Tibial nerve (tissue), 4 donors: Measurements from ENCODE around the gene TP53I3. TPM values are rescaled to one million over a fixed set of nuclear protein-coding genes. Genes with fewer than 3 reads are reported as not detected.

ENCODE experiments used
- DNase-seq, 2 donors: peaks; one replicate each; pipeline ENCODE4 v3.0.0-alpha.2; 2019; ENCODE audit warnings: low spot score in 2 of 2
- H3K27ac ChIP-seq, 4 donors: fragments of 200-600 bp; sonication (generic) in 3 of 4; one replicate each; pipeline ENCODE4 v1.5.1; 2017 to 2019; ENCODE audit warnings: mild to moderate bottlenecking in 1 of 4
- H3K27me3 ChIP-seq, 2 donors: fragments of 200-600 bp; sonication (generic) in 1 of 2; one replicate each; pipeline versions ENCODE4 v1.5.1 to v1.6.0; 2017 to 2019
- H3K36me3 ChIP-seq, 3 donors: fragments of 200-600 bp; sonication (generic); one replicate each; pipeline ENCODE4 v1.5.1; 2018 to 2019
- H3K4me1 ChIP-seq, 4 donors: fragments of 200-600 bp; sonication (generic) in 3 of 4; one replicate each; pipeline ENCODE4 v1.5.1; 2017 to 2019
- H3K4me3 ChIP-seq, 4 donors: fragments of 200-600 bp; sonication (generic) in 3 of 4; one replicate each; pipeline ENCODE4 v1.5.1; 2017 to 2019; ENCODE audit warnings: mild to moderate bottlenecking in 1 of 4, moderate library complexity in 1 of 4
- H3K9me3 ChIP-seq, 4 donors: fragments of 200-600 bp; sonication (generic) in 3 of 4; one replicate each; pipeline ENCODE4 v1.5.1; 2017 to 2019
- EP300 ChIP-seq, 2 donors: sonication (generic); formaldehyde crosslinking; IDR thresholded peaks; one replicate each; pipeline ENCODE4 v1.6.1; 2017; ENCODE audit warnings: antibody characterized with exemption in 2 of 2, mild to moderate bottlenecking in 1 of 2
- POLR2A ChIP-seq, 2 donors: fragments of 450-650 bp; IDR thresholded peaks; one replicate each; pipeline ENCODE4 v1.6.1; 2017; ENCODE audit warnings: antibody characterized with exemption in 2 of 2, mild to moderate bottlenecking in 2 of 2, moderate library complexity in 2 of 2
- WGBS, 2 donors: methylation state at CpG; one replicate each; pipeline ENCODE4 v1.1.5; 2018; 5-methylcytosine and 5-hydroxymethylcytosine counted together
- total RNA-seq, 4 donors: library from RNA; depleted of rRNA; stranded (reverse); fragments of >200 nt; gene quantifications; one replicate each; pipeline ENCODE4 v1.1.0, GENCODE V29; 2016
- TF ChIP-seq, protein P1 (sequence below), 5 experiments: fragments of 200-600 bp in 3 of 5; fragments of 450-650 bp in 2 of 5; sonication (generic) in 3 of 5; IDR thresholded peaks; one replicate each; pipeline ENCODE4 v1.5.1; 2016 to 2019; ENCODE audit warnings: antibody characterized with exemption in 5 of 5, mild to moderate bottlenecking in 3 of 5, moderate library complexity in 2 of 5

The TP53I3 gene
- total RNA-seq, 4 donors from 2014 or later, result 21.0 to 134 (median 114) TPM

DNA sequence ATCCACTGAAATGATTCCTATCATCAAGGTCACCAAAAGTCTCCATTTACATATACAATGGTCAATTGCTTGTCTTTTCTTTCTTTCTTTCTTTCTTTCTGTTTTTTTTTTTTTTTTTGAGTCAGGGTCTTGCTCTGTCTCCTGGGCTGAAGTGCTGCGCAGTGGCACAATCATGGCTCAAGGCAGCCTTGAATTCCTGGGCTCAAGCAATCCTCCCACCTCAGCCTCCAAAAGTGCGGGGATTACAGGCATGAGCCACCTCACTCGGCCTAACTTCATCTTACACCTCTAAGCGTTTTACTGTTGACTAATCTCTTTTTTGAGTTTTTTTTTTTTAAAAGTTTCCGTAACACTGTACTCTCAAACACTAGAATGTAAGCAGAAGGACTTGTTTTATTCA lies 9.4 kb downstream of the TP53I3 start:
- TF ChIP-seq POLR2A (IDR thresholded peaks at IDR 0.05), result no peak
- TF ChIP-seq, protein P1, sequence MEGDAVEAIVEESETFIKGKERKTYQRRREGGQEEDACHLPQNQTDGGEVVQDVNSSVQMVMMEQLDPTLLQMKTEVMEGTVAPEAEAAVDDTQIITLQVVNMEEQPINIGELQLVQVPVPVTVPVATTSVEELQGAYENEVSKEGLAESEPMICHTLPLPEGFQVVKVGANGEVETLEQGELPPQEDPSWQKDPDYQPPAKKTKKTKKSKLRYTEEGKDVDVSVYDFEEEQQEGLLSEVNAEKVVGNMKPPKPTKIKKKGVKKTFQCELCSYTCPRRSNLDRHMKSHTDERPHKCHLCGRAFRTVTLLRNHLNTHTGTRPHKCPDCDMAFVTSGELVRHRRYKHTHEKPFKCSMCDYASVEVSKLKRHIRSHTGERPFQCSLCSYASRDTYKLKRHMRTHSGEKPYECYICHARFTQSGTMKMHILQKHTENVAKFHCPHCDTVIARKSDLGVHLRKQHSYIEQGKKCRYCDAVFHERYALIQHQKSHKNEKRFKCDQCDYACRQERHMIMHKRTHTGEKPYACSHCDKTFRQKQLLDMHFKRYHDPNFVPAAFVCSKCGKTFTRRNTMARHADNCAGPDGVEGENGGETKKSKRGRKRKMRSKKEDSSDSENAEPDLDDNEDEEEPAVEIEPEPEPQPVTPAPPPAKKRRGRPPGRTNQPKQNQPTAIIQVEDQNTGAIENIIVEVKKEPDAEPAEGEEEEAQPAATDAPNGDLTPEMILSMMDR (IDR thresholded peaks at IDR 0.05), result no peak
- no peak for TF ChIP-seq EP300 (IDR thresholded peaks at IDR 0.05)
- peak overlapping the region in 3 of 4 donors; percentile 95 to 97 (median 95) for H3K27ac ChIP-seq
- no peaks in the 10 kb centered on the region for H3K27me3 ChIP-seq
- peaks cover 0 to 45% (median 11%) of the 10 kb centered on the region in 4 donors for H3K4me1 ChIP-seq
- peaks cover 0 to 60% (median 7%) of the 10 kb centered on the region in 3 donors for H3K36me3 ChIP-seq
- H3K9me3 ChIP-seq, result no peaks in the 10 kb centered on the region
- 64 to 66% methylated on average over 5 of the region's 5 CpGs for WGBS, 2 donors
- peak overlapping the region; percentile 43 to 84 (median 76) for H3K4me3 ChIP-seq
- DNase-seq, result no peak

GRCh38 chr2:24073816-24074215 lies 10.8 kb downstream of the TP53I3 start:
- no peak overlapping the region for H3K27ac ChIP-seq
- H3K4me3 ChIP-seq, result no peak overlapping the region
- H3K9me3 ChIP-seq, result no peaks in the 10 kb centered on the region
- H3K36me3 ChIP-seq, result peaks cover 0 to 58% (median 8%) of the 10 kb centered on the region in 3 donors
- H3K4me1 ChIP-seq, result peaks cover 0 to 45% (median 11%) of the 10 kb centered on the region in 4 donors
- no peaks in the 10 kb centered on the region for H3K27me3 ChIP-seq
- WGBS, 2 donors, result 91 to 92% methylated on average over 6 of the region's 6 CpGs
- no peak for DNase-seq
- TF ChIP-seq EP300 (IDR thresholded peaks at IDR 0.05), result no peak
- TF ChIP-seq, protein P1 (IDR thresholded peaks at IDR 0.05), result no peak
- no peak for TF ChIP-seq POLR2A (IDR thresholded peaks at IDR 0.05)

GRCh38 chr2:24072259-24072658 lies 12.4 kb downstream of the TP53I3 start:
- 89 to 96% methylated on average over 4 of the region's 4 CpGs for WGBS, 2 donors
- H3K36me3 ChIP-seq, result peaks cover 4 to 69% (median 8%) of the 10 kb centered on the region in 3 donors
- no peaks in the 10 kb centered on the region for H3K9me3 ChIP-seq
- TF ChIP-seq, protein P1 (IDR thresholded peaks at IDR 0.05), result no peak
- TF ChIP-seq POLR2A (IDR thresholded peaks at IDR 0.05), result no peak
- TF ChIP-seq EP300 (IDR thresholded peaks at IDR 0.05), result no peak
- no peak overlapping the region for H3K4me3 ChIP-seq
- peaks cover 0 to 30% (median 8%) of the 10 kb centered on the region in 4 donors for H3K4me1 ChIP-seq
- DNase-seq, result no peak
- no peaks in the 10 kb centered on the region for H3K27me3 ChIP-seq
- no peak overlapping the region for H3K27ac ChIP-seq

- Histone ChIP-seq H3K9me3 (no peaks in the 10 kb centered on the region), H3K27me3 (no peaks in the 10 kb centered on the region), H3K4me3 (no peak overlapping the region), H3K4me1 (no peaks in the 10 kb centered on the region), H3K36me3 (peaks cover 2 to 67% (median 9%) of the 10 kb centered on the region in 3 donors), H3K27ac (no peak overlapping the region)
- WGBS, 2 donors, result 86 to 87% methylated on average over 2 of the region's 2 CpGs
- TF ChIP-seq, protein P1 (IDR thresholded peaks at IDR 0.05), result no peak
- TF ChIP-seq EP300 (IDR thresholded peaks at IDR 0.05), result no peak
- no peak for TF ChIP-seq POLR2A (IDR thresholded peaks at IDR 0.05)
- DNase-seq, result no peak
These were observed 19.3 kb downstream of the TP53I3 start for GRCh38 chr2:24065341-24065740.

DNA sequence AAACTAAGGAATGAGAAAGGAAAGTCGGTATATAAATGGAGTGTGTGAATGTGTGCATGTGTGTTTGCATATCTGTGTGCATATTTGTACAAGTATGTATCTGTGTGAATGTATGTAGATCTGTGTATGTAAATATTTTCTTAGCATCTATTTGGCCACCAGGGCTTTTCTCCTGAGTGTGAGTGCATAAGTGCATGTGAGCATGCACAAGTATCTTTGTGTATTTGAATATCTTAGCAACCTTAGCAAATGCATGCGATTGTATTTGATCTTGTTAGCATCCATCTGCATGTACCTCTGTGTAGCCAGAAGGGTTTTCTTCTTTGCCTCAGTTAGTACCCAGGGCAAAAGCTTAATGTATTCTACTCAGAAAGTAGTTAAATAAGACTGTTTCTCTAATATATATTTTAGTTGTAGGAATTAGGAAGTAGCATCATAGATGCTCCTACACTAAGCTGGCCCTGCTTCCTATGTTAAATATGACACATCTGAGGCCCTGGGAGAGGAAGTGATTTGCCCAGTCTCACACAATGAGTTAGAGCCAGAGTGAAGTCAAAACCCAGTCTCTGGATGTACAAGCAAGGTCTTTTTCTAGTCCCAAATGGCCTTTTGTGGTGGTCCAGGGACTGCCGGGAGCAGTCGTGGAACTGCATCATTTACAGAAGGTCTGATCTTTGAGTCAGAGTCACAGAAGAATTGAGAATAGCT lies 25.9 kb downstream of the TP53I3 start:
- peaks cover 0 to 15% (median 0%) of the 10 kb centered on the region in 3 donors for H3K36me3 ChIP-seq
- DNase-seq, result no peak
- TF ChIP-seq POLR2A (IDR thresholded peaks at IDR 0.05), result no peak
- TF ChIP-seq, protein P1 (IDR thresholded peaks at IDR 0.05), result no peak
- H3K9me3 ChIP-seq, result no peaks in the 10 kb centered on the region
- H3K4me3 ChIP-seq, result no peak overlapping the region
- 82 to 83% methylated on average over 4 of the region's 4 CpGs for WGBS, 2 donors
- no peak overlapping the region for H3K27ac ChIP-seq
- H3K4me1 ChIP-seq, result no peaks in the 10 kb centered on the region
- no peaks in the 10 kb centered on the region for H3K27me3 ChIP-seq
